Heart left ventricle (tissue), 16 donors: ENCODE measurements around the gene NUDT2. TPM values are rescaled to one million over a fixed set of nuclear protein-coding genes. Genes with fewer than 3 reads are reported as not detected.

ENCODE experiments used
- ATAC-seq, 4 donors: fragments of 200-7000 bp; cut with Tn5 transposase; one replicate each; pipeline ENCODE4 v1.9.1; 2020 to 2022; ENCODE audit warnings: moderate library complexity in 4 of 4, mild to moderate bottlenecking in 3 of 4, moderate number of reproducible peaks in 1 of 4
- DNase-seq, 5 donors: peaks; one replicate each; pipeline ENCODE4 v3.0.0-alpha.2; 2020
- H3K27ac ChIP-seq, 12 donors: fragments of 200-600 bp; sonication (generic) in 4 of 12; one replicate each; pipeline versions ENCODE4 v1.5.0 to v1.8.0; 2016 to 2022; ENCODE audit warnings: mild to moderate bottlenecking in 2 of 12
- H3K27me3 ChIP-seq, 9 donors: fragments of 200-600 bp; sonication (generic) in 2 of 9; one replicate each; pipeline versions ENCODE4 v1.5.1 to v1.8.0; 2016 to 2022; ENCODE audit warnings: mild to moderate bottlenecking in 3 of 9
- H3K36me3 ChIP-seq, 9 donors: fragments of 200-600 bp; sonication (generic) in 2 of 9; one replicate each; pipeline versions ENCODE4 v1.5.0 to v1.8.0; 2018 to 2022; ENCODE audit warnings: mild to moderate bottlenecking in 2 of 9
- H3K4me1 ChIP-seq, 12 donors: fragments of 200-600 bp; sonication (generic) in 4 of 12; one replicate each; pipeline versions ENCODE4 v1.5.0 to v1.8.0; 2016 to 2022; ENCODE audit warnings: mild to moderate bottlenecking in 3 of 12
- H3K4me3 ChIP-seq, 12 donors: fragments of 200-600 bp; sonication (generic) in 4 of 12; one replicate each; pipeline versions ENCODE4 v1.5.0 to v1.8.0; 2017 to 2022; ENCODE audit warnings: mild to moderate bottlenecking in 9 of 12, moderate library complexity in 4 of 12
- H3K9me3 ChIP-seq, 12 donors: fragments of 200-600 bp; sonication (generic) in 4 of 12; one replicate each; pipeline versions ENCODE4 v1.5.0 to v1.8.0; 2016 to 2022; ENCODE audit warnings: mild to moderate bottlenecking in 1 of 12
- POLR2A ChIP-seq, 2 donors: fragments of 450-650 bp; IDR thresholded peaks; one replicate each; pipeline ENCODE4 v1.6.1; 2017; ENCODE audit warnings: antibody characterized with exemption in 2 of 2, mild to moderate bottlenecking in 2 of 2, moderate library complexity in 2 of 2
- WGBS, 4 donors: extraction: QIAGEN DNeasy Blood & Tissue Kit in 2 of 4; methylation state at CpG; one replicate each; pipeline versions ENCODE4 v1.1.5 to v1.1.7; 2013 to 2018; 5-methylcytosine and 5-hydroxymethylcytosine counted together
- intact Hi-C, 10 donors: fragments of 100-400 bp; cut with DNase I; formaldehyde crosslinking; loops; one replicate each; pipeline versions ENCODE4 v1.11.1 to v1.14.2; 2022
- polyA plus RNA-seq, 2 donors: library from polyadenylated mRNA; stranded (reverse); fragments of 200-250 nt; gene quantifications; one replicate each; pipeline ENCODE4 v1.2.3, GENCODE V29; 2013
- total RNA-seq, 9 donors: library from RNA; depleted of rRNA in 2 of 9; stranded (reverse); fragments of >200 nt in 2 of 9; fragmentation: NEBNext Ultra II Directional in 3 of 9; extraction: Animal tissue kit (Norgen Biotek cat#: 25700) in 3 of 9; gene quantifications; one replicate each; pipeline versions ENCODE4 v1.1.0 to v1.2.4, GENCODE V29; 2016 to 2023
- TF ChIP-seq, protein P1 (sequence below), 12 donors: fragments of 200-600 bp; sonication (generic) in 4 of 12; IDR thresholded peaks; one replicate each; pipeline versions ENCODE4 v1.5.0 to v1.8.0; 2018 to 2022; ENCODE audit warnings: antibody characterized with exemption in 12 of 12, mild to moderate bottlenecking in 5 of 12
- donor health status: ischemic (EF 13 %, LVEDD 7.1; RV severe dilation, severe dysfunction).
- donor health status: healthy with polysubstance abuse.
- donor health status: DM: no; HTN: yes; CAD: no.
- donor health status: DM: no; HTN: no; CAD: no.
- donor health status: ischemic (EF 25% LVEDD 6.9; RV normal size, moderate dysfunction).
- donor health status: ischemic (EF 25% LVEDD 5.7; RV mildly dilated, moderate dysfunction).
- donor health status: healthy.
- donor health status: DM: yes; HTN: yes; CAD: no.
- donor health status: ischemic (EF 35%, LVEDD 5.7; RV mildly dilated, moderate dysfunction).
- donor health status: nonischemic (EF 11% LVEDD 7.7; RV severe dilation, severe dysfunction).
- donor health status: DM: yes; HTN: yes; CAD: no.
- donor health status: PGD.
- donor health status: ischemic (EF 29% LVEDD 5.4; RV normal size, mild dysfunction).
- donor health status: nonischemic (EF 23%, LVEDD 6.1; RV moderate dilation, normal function).

Gene NUDT2
- total and polyA plus RNA-seq, 11 donors, result 14.1 to 27.6 (median 17.5) TPM

DNA sequence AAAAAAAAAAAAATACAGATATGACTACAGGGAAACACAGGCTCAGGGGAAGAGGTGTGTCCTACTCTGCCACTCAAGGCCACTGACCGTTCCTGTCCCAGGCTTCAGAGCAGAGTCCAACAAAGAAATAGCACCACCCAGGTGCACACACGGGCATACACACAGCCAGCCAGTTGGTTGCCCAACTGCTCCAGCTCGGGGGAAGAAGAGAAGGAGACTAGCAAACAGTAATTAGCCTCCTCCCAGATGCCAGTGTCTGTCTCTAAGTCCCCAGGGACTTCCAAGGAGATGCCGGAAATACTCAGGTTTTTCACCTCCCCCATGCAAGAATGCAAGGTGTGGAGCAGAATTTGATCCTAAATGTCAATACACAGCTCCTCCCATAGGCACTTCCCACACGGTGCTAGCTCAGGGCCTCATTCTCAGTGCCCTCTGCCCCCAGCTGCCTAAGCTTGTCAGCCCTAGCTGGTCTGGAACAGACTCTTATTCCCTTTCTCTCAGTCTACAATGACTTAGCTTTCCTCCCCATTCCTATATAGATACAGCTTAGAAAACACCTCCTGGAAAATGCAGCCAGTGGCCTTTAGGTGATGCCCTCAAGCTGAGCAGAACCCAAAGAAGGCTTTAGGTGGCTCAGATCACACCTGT lies 45.7 kb downstream of the NUDT2 start:
- no peak overlapping the region for H3K27ac ChIP-seq
- intact Hi-C loops, result loop anchor here in 6 of 10 donors (5.0 kb wide), 3 partner anchors 118 to 248 kb away; partner anchors contain the start of gene DCAF12 (in 1 of the 6)
- peaks cover 0 to 42% (median 18%) of the 10 kb centered on the region in 12 donors for H3K4me1 ChIP-seq
- WGBS, 4 donors, result 66 to 76% (median 67%) methylated on average over 5 of the region's 5 CpGs
- ATAC-seq, result no peak
- peaks cover 0 to 23% (median 6%) of the 10 kb centered on the region in 9 donors for H3K36me3 ChIP-seq
- DNase-seq, result no peak
- no peak for TF ChIP-seq POLR2A (IDR thresholded peaks at IDR 0.05)
- TF ChIP-seq, protein P1, sequence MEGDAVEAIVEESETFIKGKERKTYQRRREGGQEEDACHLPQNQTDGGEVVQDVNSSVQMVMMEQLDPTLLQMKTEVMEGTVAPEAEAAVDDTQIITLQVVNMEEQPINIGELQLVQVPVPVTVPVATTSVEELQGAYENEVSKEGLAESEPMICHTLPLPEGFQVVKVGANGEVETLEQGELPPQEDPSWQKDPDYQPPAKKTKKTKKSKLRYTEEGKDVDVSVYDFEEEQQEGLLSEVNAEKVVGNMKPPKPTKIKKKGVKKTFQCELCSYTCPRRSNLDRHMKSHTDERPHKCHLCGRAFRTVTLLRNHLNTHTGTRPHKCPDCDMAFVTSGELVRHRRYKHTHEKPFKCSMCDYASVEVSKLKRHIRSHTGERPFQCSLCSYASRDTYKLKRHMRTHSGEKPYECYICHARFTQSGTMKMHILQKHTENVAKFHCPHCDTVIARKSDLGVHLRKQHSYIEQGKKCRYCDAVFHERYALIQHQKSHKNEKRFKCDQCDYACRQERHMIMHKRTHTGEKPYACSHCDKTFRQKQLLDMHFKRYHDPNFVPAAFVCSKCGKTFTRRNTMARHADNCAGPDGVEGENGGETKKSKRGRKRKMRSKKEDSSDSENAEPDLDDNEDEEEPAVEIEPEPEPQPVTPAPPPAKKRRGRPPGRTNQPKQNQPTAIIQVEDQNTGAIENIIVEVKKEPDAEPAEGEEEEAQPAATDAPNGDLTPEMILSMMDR (IDR thresholded peaks at IDR 0.05), result no peak
- no peaks in the 10 kb centered on the region for H3K9me3 ChIP-seq
- no peak overlapping the region for H3K4me3 ChIP-seq
- H3K27me3 ChIP-seq, result peaks cover 0 to 9% (median 0%) of the 10 kb centered on the region in 9 donors

DNA sequence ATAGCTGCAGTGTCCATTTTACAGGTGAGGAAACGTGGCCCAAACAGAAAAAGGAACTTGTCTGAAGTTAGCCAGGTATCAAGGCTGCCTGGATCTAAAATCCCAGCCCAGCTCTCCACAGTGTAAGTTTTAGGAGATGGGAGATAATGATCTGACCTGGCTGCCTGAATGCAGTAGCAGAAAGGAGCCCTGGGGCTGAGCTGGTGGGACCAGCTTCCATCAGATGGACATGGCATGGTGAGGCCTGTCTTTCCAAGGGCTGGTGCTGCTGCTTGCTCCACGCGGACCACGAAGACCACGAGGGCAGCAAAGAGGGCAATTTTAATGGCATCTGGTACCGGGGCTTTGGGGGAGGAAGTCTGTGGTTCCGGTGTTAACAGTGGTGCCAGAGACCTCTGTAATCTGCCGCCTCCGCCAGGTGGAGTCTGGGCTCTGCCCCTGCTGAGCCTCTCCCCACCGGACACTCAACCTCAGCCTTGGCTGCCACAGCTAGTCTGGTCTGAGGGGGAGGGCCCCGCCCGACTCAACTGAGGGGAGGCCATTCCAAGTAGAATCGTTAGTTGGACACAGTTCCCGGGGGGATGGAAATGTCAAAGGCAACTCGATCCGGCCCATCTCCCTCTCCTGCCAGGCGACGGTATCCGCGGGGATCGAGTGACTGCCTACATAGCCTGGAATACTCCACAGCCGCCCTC lies 46.7 kb downstream of the NUDT2 start:
- H3K4me3 ChIP-seq, result peak overlapping the region; percentile 57 to 90 (median 80)
- TF ChIP-seq POLR2A (IDR thresholded peaks at IDR 0.05), result no peak
- TF ChIP-seq, protein P1 (IDR thresholded peaks at IDR 0.05), result peak in 4 of 12 donors; percentile 27 to 40 (median 30)
- peaks cover 0 to 9% (median 0%) of the 10 kb centered on the region in 9 donors for H3K27me3 ChIP-seq
- H3K27ac ChIP-seq, result peak overlapping the region; percentile 31 to 85 (median 76)
- DNase-seq (peak; percentile 61 to 82 (median 66)), ATAC-seq (peak in 3 of 4 donors; percentile 23 to 53 (median 34))
- H3K4me1 ChIP-seq, result peaks cover 0 to 48% (median 25%) of the 10 kb centered on the region in 12 donors
- intact Hi-C loops, result loop anchor here in 6 of 10 donors (5.0 kb wide), 3 partner anchors 119 to 249 kb away; partner anchors contain the start of gene DCAF12 (in 1 of the 6)
- 12 to 27% (median 13%) methylated on average over 10 to 22 of the region's 22 CpGs for WGBS, 4 donors
- H3K36me3 ChIP-seq, result peaks cover 0 to 16% (median 2%) of the 10 kb centered on the region in 9 donors
- H3K9me3 ChIP-seq, result no peaks in the 10 kb centered on the region

DNA sequence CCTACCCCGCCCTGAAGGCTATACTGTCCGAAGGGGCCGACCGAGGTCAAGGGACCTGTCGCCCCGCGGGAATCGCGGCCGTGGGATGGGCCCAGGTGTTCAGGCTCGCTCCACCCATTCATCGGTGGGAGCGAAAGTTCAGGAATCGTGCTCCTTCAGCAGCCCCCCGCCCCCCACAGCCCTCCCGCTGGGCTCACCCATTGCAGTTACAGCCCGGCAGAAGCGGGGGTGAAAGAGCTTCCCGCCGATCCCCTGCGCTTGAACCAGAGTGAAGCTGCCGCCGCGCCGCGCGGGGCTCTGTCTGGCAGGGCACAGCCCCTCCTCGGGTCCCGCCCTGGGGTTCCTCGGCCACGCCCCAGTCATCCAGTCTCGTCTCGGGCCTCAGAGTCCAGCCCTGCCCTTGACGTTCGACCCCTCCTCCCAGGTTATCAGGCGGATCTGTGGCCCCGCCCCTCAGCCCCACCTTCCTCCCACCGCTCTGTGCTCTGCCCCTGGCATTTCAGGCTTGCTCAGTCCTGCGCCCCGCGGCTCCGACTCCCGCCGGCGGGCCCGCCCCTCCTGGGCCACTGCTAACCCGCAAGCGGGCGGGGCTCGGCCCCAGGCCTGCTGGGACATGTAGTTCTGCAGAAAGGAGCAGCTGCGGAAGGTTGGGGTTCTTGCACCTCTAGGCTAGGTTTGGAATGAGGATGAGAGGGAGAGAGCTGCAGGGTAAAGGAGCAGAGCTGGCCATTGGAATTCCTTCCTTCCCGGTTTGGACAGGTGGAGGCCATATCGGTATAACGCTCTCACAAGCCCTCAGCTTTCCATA lies 47.4 kb downstream of the NUDT2 start, which contains the start of gene MYORG:
Gene MYORG, minus strand, starts transcription at position 303 of the 808 bp plus-strand sequence. CDS start 3,955 bp downstream, outside the sequence.
- Histone ChIP-seq H3K4me1 (peaks cover 0 to 51% (median 28%) of the 10 kb centered on the region in 12 donors), H3K27me3 (peaks cover 0 to 6% (median 0%) of the 10 kb centered on the region in 9 donors), H3K4me3 (peak within 1 kb of the TSS; percentile 57 to 90 (median 80)), H3K36me3 (peaks cover 0 to 8% (median 0%) of the 10 kb centered on the region in 9 donors), H3K27ac (peak within 1 kb of the TSS; percentile 31 to 85 (median 76)), H3K9me3 (no peaks in the 10 kb centered on the region)
- peak; percentile 90 to 95 (median 93) for DNase-seq
- peak; percentile 78 to 86 (median 83) for ATAC-seq
- 0 to 1% (median 1%) methylated on average over 21 to 54 of the region's 54 CpGs for WGBS, 4 donors
- intact Hi-C loops, result loop anchor here in 6 of 10 donors (5.0 kb wide), 3 partner anchors 119 to 249 kb away; partner anchors contain the start of gene DCAF12 (in 1 of the 6)
- peak in 1 of 2 donors; percentile 60 for TF ChIP-seq POLR2A (IDR thresholded peaks at IDR 0.05)
- TF ChIP-seq, protein P1 (IDR thresholded peaks at IDR 0.05), result no peak
